ENCODE results near the gene CD52.
"Not testable (repeated sequence)": the region's sequence is repeated elsewhere in the genome, so short reads cannot be mapped to it uniquely, and the experiment has no call there.

- not testable (repeated sequence) for TF ChIP-seq ZNF138 (tag by site-specific recombination; IDR thresholded peaks at IDR 0.05; ENCODE audit: borderline replicate concordance); CTCF (tag by site-specific recombination; IDR thresholded peaks at IDR 0.05); REST (tag by site-specific recombination; IDR thresholded peaks at IDR 0.05); HOXA7 (CRISPR knock-in tag; IDR thresholded peaks at IDR 0.05; ENCODE audit: borderline replicate concordance); ZNF24 (tag by site-specific recombination; IDR thresholded peaks at IDR 0.05); GLI4 (tag by site-specific recombination; IDR thresholded peaks at IDR 0.05); SETDB1 (IDR thresholded peaks at IDR 0.05; ENCODE audit: insufficient read length, low read length); ZNF555 (tag by site-specific recombination; conservative IDR thresholded peaks at IDR 0.05); ZNF121 (tag by site-specific recombination; IDR thresholded peaks at IDR 0.05); ZNF274 (IDR thresholded peaks at IDR 0.05; ENCODE audit: low read length); ZNF274 (tag by site-specific recombination; IDR thresholded peaks at IDR 0.05; ENCODE audit: borderline replicate concordance); ZNF248 (tag by site-specific recombination; IDR thresholded peaks at IDR 0.05)
Measured at GRCh38 chr1:26307966-26308899, 9.5 kb upstream of the CD52 start.

Data from HEK293 (cell line).